NCI-H2196 treated with DMSO at 0.1 percent for 48 hours (cell line): ENCODE results near the gene LYPD4.
"Not testable (repeated sequence)": the region's sequence is repeated elsewhere in the genome, so short reads cannot be mapped to it uniquely, and the experiment has no call there.

Experiments
- DNase-seq: peaks from one replicate; lab custom pipeline; 2025; ENCODE audit not compliant: unreplicated experiment; lab: John Stamatoyannopoulos, UW

Gene LYPD4

DNA sequence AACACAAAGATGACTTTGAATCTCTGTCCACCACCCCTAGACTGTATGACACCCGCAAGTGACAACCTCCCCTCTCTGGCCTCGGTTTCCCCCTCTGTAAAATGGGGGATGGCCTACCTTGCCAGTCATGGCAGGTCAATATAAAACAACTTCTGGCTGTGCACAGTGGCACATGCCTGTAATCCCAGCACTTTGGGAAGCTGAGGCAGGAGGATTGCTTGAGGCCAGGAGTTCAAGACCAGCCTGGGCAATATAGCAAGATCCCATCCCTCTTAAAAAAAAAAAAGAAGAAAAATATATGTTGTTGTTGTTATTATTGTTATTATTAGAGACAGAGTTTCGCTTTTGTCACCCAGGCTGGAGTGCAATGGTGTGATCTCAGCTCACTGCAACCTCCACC, 31.5 kb upstream of the LYPD4 start:
- DNase-seq = not testable (repeated sequence)

DNA sequence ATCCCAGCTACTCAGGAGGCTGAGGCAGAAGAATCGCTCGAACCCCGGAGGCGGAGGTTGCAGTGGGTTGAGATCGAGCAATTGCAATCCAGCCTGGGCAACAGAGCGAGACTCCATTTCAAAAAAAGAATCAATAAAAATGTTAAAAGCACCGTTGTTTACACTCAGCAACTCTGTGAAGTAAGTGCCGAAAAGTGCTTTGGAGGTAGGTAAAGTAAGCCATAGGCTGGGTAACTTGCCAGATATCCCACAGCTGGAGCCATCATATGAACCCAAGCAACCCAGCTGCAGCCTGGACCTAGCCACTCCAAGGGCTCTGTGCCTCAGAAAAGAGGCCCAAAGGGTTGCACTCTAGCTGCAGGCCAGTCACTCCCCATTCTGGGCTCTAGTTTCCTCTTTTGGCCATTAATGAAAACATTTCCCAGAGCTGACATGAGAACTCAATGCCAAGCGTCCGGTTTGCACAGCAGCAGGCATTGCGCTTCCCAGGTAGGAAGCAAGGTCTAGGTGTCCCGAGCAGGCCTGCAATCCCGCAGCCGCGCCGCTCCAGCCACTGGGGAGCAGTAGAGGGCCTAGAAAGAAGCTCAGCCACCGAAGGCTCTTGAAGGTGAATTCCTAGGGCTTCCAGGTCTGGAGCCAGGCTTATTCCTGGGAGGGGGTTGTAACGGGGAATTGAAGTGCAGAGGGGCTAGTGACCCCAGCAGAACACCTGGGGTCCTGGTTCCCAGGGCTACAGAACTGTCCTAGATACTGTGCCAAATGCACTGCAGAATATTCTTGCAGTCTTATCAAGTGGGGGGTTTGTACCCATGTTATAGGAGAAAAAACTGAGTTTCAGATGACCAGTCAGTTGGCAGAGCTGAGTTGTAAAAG, 28.5 kb upstream of the LYPD4 start:
- peak; percentile 60 for DNase-seq

DNA sequence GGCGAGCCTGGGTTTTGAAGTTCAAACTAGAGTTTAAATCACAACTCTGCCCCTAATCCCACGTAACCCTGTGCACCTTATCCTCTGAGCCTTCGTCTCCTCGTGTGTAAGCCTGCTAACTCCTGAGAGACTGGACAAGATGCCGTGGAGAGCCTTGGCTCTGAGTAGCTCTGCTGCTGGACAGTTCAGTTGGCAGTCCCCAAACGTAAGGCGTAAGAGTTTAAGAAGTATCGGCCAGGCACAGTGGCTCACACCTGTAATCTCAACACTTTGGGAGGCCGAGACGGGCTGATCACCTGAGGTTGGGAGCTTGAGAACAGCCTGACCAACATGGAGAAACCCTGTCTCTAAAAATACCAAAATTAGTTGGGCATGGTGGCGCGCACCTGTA, 27.9 kb upstream of the LYPD4 start:
- no peak for DNase-seq

DNA sequence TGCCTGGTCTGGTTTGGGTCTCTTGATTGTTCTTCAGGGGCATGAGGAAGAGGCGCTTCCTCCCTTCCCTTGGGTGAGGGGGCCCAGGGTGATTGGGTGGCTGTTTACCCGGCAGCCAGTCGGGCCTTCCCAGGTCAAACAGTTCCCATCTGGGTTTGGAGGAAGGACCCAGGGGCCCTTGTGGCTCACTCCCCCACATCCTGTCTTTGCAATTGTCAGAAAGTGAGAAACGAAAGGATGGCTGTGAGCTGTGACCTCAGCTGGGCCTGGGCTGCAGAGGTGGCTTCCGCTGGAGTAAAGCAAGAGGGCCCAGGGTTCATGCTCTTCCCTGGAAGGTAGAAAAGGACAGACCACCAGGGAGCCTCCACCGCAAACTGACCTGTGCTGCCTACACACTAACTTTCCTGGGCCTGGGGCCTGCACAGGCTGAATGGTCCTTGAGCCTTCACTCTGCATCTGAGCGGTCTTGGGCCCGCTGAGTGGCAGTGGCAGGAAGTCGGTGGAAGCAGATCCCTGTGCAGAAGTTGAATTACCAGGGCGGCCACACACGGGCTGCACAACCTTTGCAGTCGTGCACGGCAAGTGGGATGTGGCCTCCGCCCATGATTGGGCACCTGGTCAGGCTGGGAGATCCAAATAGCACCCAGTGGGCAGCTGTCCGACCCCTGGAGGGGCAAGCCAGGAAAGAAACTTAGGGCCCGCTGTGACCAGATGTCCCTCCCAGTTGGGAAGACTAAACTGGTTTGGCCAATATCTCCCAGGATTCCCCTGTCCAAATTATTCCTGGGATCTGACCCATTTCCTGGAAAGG, 27.3 kb upstream of the LYPD4 start:
- DNase-seq = no peak

DNA sequence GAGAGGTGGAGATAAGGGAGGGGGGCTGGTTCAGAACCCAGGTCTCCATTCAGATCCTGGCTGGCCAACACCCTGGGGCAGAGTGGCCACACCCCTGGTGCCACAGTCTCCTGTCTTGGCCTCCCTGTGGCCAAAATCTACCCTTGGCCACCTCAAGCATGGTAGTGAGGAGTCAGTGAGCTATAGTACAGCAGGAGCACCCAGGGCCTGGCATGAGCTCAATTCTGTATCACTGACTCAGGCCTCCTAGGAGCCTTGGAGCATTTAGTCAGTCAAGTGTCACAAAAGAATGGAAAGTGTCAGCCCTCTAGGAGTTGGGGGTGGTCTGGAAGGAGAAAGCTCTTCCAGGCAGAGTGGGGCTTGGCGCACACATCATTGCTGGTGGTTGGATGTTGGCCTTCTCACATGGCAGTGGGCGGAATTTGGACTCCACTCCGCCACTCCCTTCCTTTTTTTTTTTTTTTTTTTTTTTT, 26.0 kb upstream of the LYPD4 start:
- DNase-seq = no peak

DNA sequence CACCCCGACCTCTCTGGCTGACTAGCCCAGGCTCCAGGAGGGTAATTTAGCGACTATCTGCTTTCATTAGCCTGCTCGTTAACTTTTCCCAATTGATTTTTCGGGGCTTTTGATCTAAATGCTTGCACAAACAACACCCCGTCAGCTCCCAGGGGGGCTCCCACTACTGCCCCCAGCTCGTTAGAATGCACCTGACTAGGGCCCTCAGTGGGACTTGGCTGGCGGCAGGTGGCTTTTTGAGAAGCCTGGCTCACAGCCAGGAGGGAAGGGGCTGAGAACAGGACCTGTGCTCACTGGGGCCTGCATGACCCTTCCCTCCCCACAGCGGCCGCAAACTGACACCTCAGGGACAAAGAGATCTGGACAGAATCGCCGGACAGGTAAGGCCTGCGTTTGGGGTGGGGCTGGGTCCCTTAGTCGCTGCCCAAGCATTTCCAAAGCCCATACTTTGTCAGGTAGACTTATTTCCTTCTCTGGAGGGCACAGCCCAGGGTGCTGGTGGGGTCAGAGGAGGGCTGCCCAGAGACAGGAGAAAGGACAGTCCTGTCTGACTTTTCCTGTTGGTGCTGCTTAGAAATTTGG, 25.0 kb upstream of the LYPD4 start:
- no peak for DNase-seq

DNA sequence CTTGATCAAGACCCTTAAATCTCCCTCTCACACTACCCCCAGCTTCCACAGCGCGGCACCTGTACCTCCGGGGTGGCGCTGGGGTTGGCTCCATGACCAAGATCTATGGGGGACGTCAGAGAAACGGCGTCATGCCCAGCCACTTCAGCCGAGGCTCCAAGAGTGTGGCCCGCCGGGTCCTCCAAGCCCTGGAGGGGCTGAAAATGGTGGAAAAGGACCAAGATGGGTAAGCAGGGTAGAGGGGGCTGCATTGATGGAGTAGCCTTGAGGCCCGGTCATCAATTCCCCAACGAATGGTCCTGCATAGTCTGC, 24.5 kb upstream of the LYPD4 start:
- no peak for DNase-seq

DNA sequence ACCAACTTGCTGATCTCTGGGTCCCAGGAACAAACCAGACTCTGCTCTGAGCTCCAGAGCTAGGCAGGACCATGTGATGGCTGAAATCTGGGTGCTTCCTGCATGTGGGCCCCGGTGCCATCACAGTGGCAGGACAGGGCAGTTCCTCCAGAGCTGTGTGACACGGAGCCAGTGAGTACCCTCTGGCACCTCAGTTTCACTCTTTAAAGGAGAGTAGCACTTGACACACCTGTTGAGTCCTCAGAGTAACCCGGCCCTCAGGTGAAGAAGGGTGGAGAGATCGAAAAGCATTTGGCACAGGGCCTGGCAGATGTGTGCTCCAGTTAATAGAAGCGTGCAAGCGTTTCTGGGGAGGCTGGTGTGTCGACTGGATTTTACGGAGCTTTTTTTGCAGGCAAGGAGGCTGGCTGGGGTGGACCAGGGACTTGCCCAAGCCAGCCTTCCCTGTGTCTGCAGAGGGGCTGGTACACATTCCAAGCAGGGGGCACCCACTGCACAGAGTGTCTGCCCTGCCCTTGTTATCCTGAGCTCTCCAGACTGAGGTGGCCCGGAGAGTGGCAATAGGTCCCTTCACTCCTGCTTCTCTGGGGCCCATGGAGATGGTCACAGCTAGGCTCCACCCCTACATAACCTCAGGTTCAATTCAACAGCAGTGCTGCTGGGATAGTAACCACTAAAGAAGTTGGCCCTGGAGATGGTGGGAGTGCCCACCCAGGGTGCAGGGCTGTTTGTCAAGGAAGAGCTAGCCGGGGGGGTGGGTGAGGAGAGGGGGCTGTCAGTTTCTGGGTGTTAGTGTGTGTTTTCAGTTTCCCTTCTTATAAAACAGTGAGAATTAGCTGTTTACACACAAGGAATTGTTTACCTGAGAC, 23.9 kb upstream of the LYPD4 start:
- DNase-seq = no peak

DNA sequence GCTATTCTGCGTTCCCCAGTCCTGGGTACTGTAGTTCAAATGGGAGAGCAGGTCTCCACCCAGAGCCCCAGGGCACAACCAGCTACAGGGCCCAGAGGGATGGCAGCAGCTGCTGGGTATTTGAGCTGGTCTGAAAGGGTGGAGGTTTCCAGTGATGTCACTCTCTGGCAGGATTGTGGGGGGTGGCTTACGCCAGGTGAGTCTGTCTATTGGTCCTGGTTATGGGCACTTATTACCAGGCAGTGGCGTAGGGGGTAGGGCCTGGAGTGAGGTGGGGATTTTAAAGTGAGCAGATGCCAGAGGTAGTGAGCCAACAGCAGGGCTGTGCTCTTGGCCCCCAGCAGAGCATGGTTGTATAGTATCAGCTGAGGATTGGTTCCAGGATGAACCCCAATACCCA, 21.8 kb upstream of the LYPD4 start:
- DNase-seq = peak; percentile 37

DNA sequence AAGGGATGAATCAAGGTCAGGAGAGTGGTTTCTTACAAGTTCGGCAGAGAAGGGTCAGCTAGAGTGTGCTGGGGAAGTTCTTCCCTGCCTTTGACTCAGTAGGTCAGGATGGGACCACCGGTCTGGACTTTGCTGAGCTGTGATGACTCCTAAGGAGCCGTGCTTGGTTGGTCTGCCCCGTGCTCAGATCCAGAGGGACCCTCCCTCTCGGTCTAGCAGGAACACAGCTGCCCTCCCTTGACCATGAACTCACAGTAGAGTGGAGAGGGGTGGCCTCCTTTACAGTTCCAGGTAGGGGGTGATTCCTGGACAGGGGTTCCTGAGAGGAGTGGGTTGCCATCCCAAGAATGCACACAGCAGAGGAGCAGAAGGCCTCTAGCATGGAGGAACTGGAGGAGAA, 19.9 kb upstream of the LYPD4 start:
- no peak for DNase-seq

DNA sequence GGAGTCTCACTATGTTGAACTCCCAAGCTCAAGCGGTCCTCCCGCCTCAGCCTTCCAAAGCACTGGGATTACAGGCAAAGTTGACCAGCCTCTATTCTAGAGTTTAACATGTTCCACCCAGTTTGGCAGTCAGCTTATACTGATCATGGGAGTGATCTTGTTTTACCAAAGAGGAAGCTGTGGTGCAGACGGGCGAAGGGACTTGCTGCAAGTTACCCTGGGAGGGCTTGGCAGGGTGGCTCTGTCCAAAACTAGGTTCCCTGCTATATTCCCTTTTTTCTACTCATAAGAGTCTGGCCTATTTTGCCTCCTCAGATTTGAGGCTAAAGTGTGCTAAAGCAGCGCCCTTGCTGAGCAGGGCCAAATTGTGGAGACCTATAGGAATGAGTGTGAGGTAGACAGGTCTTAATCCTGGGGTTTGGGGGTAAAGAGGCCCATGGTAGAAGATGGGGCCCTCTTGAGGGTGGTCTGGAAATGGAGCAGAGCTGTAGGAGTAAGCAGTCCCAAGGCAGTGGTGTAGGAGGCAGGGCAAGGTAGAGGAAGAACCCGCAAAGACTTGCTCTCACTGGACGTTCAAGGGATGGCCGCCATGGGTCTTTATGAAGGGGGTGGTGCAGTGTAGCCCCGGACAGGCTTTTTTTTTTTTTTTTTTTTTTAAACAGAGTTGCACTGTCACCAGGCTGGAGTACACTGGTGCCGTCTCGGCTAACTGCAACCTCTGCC, 18.9 kb upstream of the LYPD4 start:
- DNase-seq = no peak

DNA sequence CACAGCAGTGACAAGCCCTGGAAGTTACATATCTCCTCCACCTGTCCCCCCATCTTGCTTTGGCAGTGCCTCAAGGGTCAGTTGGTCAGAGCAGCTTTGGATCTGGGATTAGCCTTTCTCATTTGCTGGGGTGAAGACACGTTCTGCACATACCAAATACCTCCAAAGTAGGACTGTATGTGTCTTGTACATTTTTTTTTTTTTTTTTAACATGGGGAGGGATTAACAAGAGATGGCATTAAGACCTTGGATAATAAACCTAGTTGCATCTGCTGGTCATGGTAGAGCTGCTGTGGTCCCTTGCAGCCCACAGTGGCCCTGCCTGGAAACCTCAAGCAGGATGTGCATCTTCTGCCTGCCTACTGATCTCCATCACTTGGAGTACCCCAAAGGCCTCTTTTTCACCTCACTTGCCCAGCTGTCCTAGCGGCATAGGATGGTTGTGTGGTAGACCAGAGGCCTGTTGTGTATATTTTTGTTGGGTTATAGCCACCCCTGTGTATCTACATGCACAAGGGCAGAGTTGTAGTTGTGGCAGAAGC, 18.0 kb upstream of the LYPD4 start:
- DNase-seq = no peak

DNA sequence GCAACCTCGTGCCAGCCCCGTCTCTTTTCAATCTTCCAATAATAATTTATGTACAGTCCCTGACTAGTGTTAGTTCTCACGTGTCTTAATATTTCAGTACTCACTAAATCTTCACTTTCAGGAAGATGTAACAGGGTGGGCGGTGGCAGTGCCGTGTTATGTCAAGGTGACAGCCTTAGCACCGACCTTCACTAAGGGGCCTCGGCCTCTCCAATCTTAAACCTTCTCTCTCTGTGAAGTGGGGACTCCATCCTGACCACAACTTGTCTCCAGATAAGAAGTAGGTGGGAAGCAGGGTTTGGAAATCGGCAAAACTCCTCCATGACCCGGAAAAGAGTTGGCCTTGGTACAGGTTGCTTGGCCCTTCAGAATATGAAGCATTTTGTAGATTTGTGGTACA, 17.4 kb upstream of the LYPD4 start:
- no peak for DNase-seq

DNA sequence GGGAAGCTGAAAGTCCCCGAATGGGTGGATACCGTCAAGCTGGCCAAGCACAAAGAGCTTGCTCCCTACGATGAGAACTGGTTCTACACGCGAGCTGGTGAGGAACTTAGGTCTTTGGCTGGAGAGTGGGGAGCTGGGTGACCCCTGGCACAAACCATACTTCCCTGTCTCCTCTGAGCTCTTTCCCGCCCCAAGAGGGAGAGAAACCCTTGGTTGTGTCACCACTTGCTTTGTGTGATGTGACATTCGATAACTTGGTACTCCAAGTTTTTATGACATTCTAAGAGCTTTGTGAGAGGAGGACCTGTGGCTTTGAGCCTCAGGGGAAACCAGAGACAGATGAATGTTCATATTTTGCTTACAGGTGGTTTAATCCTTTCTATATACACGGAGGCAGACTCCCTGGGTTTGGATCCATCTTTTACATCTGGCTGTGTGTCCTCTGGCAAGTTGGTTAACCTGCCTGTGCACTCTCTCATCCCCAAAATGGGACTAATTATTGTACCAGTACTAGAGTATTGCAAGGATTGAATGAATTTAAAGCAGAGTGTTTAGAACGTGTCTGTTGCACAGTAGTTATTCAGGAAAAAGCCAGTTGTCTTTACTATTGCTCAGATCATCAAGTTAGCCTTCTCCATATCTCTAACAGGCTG, 16.8 kb upstream of the LYPD4 start:
- no peak for DNase-seq

DNA sequence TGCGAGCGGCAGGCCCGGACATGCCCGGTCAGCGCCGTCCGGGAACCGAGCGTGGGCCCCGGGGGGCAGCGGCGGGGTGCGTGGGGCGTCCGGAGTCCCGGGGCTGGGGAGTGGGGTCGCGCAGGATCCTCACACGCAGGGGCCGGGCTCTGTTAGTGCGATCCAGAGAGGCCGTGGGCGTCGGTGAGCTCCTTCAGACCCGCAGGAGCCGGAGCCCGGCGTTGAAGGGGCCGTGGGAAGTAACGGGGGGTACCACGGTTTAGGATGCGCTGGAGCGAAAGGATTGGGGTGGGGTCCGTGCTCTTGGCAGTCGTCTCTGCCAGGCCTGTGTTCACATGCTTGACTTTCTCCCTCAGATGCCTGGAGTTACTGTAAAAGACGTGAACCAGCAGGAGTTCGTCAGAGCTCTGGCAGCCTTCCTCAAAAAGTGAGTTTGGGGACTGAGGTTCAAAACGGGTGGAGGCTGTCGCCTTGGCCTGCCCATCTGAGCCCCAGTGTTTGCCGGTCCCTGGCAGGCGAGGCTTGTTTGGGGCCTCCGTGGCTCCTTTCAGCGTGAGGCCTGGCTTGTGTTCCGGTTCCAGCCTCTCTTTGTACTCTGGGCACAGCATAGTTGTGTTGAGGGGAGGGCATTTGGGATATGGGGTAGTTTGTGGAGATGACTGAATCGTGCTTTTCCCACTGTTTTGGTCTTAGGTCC, 16.1 kb upstream of the LYPD4 start:
- DNase-seq = no peak

DNA sequence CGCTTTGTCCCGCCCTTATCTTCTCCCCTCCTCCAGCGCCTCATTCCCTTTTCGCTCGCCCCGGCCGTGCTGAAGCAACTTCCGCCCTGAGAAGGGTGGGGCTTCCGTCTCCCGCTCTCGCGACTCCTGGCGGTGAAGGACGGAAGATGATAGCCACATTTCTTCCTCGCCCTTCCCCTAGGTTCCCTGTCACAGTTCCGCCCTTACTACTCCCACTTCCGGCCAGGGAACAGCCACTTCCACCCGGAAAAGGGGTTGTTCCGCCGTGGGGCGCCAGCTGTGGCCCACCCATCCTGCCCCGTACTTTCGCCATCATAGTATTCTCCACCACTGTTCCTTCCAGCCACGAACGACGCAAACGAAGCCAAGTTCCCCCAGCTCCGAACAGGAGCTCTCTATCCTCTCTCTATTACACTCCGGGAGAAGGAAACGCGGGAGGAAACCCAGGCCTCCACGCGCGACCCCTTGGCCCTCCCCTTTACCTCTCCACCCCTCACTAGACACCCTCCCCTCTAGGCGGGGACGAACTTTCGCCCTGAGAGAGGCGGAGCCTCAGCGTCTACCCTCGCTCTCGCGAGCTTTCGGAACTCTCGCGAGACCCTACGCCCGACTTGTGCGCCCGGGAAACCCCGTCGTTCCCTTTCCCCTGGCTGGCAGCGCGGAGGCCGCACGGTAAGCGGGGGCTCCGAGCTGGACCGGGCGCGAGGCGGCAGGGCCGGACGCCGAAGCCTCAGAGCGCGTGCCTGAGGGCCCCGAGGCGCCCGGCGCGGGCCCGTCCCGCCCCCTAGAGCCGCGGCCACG, 15.3 kb upstream of the LYPD4 start, which contains the start of gene RPS19:
Gene RPS19 (plus strand): TSS at position 638 of the 801 bp plus-strand sequence. CDS start 520 bp downstream, outside the sequence.
- peak; percentile 97 for DNase-seq

DNA sequence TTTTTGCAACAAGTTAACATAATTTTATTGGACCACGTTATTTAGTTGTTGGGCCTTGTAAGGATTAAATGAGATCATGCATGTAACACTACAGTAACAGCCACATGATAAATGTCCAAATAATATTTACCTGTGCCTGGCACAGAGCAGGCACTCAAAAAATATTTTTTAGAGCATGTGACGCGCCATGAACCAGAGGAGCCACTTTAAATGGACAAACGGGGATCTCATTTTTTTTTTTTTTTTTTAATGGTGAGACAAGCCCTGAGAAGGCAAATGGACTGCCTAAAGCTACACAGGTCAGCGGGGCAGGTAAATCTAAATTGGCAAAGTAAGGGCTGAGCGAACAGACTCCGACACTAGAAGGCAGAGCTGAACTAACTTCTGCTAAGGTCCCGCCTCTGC, 14.7 kb upstream of the LYPD4 start:
- no peak for DNase-seq

DNA sequence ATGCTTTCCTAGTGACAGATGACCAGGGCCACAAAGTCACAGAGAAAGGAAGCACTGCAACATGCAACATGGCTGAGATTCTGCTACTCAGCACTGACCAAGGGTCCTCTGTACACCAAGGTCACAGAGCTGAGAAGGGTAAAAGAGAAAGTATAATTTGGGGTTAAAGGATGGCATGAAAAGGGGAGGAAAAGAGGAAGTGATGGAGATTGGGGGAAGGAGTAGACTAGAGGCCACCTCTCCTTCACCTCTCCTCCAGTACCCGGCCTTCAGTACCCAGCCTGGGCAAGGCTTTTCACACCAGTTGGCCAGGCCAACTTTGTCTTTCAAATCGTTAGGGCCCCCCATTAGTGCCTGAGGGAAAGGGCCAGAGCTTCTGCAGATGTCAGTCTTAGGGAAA, 9.3 kb upstream of the LYPD4 start:
- no peak for DNase-seq
